Fibroblast of lung (primary cell): ENCODE measurements around the gene BCAR3.

Experiments used
- EZH2 ChIP-seq: IDR thresholded peaks from 2 replicates; pipeline ENCODE4 v1.5.1; 2012; ENCODE audit warnings: low read length, control low read depth, mild to moderate bottlenecking; ENCODE audit errors: missing control alignments
- TF ChIP-seq, protein P1 (sequence below), 2 donors: IDR thresholded peaks in 1 of 2; conservative IDR thresholded peaks in 1 of 2; 1 replicate in 1 of 2; 2 replicates in 1 of 2; pipeline ENCODE4 v1.5.1; 2011 to 2012; ENCODE audit warnings: low read length in 2 of 2, control low read depth in 1 of 2, inconsistent platforms in 1 of 2, low read depth in 1 of 2, mild to moderate bottlenecking in 1 of 2

DNA sequence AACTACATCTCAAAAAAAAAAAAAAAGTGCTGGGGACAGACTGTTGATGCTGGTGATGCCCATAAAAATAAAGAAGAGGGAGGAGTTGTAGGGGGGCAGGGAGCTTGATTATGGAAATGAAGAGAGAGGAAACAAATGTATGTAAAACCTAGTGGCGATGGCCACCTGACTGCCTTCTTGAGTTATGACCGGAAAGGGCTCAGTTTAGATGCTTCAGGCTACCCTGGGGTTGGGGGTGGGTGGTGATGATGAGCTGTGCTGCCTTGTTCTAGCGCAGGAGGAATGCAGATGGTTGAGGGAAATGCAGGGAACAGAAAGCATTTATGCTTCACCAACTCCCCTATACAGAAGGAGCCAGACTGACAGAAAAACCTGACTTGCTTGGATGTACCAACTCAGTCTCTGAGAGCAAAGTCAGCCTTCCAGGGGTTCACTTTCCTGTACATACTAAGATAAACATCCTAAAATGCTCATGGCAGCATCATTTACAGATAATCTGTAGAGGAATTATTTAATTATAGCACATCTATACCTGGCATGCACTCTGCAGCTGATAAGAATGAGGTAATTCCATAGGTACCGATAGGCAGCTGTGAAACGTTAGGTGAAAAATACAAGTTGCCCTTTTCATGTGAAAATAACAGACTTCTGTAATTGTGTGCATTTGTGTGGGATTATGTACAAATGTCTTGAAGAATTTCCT is 8.0 kb upstream of the BCAR3 start:
- TF ChIP-seq, protein P1, sequence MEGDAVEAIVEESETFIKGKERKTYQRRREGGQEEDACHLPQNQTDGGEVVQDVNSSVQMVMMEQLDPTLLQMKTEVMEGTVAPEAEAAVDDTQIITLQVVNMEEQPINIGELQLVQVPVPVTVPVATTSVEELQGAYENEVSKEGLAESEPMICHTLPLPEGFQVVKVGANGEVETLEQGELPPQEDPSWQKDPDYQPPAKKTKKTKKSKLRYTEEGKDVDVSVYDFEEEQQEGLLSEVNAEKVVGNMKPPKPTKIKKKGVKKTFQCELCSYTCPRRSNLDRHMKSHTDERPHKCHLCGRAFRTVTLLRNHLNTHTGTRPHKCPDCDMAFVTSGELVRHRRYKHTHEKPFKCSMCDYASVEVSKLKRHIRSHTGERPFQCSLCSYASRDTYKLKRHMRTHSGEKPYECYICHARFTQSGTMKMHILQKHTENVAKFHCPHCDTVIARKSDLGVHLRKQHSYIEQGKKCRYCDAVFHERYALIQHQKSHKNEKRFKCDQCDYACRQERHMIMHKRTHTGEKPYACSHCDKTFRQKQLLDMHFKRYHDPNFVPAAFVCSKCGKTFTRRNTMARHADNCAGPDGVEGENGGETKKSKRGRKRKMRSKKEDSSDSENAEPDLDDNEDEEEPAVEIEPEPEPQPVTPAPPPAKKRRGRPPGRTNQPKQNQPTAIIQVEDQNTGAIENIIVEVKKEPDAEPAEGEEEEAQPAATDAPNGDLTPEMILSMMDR (conservative IDR thresholded peaks at IDR 0.05 in 1 of 2, IDR thresholded peaks at IDR 0.05 in 1 of 2; ENCODE audit: low read depth in 1 of 2, low read length in 2 of 2) = no peak
- no peak for TF ChIP-seq EZH2
